ENCODE data around the gene LRP1B.

DNA sequence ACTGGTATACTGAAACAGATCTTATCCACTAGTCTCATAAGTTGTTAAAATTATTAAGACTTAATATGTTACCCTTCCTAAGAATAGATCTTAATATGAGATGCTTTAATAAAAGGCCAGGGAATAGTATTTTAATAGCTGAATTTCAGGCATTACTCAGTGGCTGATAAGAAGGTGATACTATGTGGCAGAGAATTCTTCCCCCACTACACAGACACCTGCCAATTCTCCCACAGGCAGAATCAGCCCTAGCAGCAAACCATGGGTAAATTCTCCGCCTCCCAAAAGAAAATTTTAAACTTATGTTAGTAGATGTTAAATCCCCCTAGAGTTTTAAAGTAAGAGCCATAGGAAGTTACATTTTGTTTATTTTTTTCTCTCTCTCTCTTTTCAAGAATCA is 888.8 kb downstream of the LRP1B start:
- TF ChIP-seq HOXB5 (CRISPR knock-in tag; IDR thresholded peaks at IDR 0.05) (no peak), EP300 (IDR thresholded peaks at IDR 0.05) (no peak), CHD2 (IDR thresholded peaks at IDR 0.05; ENCODE audit: low read length, partially characterized antibody) (no peak)
- TF ChIP-seq, protein P1, sequence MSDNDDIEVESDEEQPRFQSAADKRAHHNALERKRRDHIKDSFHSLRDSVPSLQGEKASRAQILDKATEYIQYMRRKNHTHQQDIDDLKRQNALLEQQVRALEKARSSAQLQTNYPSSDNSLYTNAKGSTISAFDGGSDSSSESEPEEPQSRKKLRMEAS (IDR thresholded peaks at IDR 0.05) = no peak
- TF ChIP-seq, protein P2, sequence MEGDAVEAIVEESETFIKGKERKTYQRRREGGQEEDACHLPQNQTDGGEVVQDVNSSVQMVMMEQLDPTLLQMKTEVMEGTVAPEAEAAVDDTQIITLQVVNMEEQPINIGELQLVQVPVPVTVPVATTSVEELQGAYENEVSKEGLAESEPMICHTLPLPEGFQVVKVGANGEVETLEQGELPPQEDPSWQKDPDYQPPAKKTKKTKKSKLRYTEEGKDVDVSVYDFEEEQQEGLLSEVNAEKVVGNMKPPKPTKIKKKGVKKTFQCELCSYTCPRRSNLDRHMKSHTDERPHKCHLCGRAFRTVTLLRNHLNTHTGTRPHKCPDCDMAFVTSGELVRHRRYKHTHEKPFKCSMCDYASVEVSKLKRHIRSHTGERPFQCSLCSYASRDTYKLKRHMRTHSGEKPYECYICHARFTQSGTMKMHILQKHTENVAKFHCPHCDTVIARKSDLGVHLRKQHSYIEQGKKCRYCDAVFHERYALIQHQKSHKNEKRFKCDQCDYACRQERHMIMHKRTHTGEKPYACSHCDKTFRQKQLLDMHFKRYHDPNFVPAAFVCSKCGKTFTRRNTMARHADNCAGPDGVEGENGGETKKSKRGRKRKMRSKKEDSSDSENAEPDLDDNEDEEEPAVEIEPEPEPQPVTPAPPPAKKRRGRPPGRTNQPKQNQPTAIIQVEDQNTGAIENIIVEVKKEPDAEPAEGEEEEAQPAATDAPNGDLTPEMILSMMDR (IDR thresholded peaks at IDR 0.05) = no peak

Measured in A549 (cell line).